HEK293 (cell line): ENCODE data around the gene IGSF23.
"Not testable (repeated sequence)": the region's sequence is repeated elsewhere in the genome, so short reads cannot be mapped to it uniquely, and the experiment has no call there.

ENCODE experiments used
- CTCF ChIA-PET: fragments of 350-600 bp; formaldehyde crosslinking; extraction: SDS; loops from one replicate; lab custom pipeline; 2021; ENCODE audit warnings: antibody characterized with exemption; lab: Yijun Ruan, JAX
- POLR2A ChIA-PET: fragments of 300-600 bp; formaldehyde crosslinking; extraction: SDS; loops from one replicate; lab custom pipeline; 2020; ENCODE audit warnings: antibody characterized with exemption, inconsistent platforms; lab: Yijun Ruan, JAX
- H3K27ac ChIP-seq: fragments of 200-500 bp; sonication (Bioruptor generic); 2 replicates; pipeline ENCODE4 v1.5.1; 2014; ENCODE audit warnings: low read depth, low read length, control low read depth, inconsistent platforms; ENCODE audit errors: extremely low read depth
- H3K36me3 ChIP-seq, 2 experiments: fragments of 200-500 bp in 1 of 2; sonication (Bioruptor generic) in 1 of 2; 1 replicate in 1 of 2; 2 replicates in 1 of 2; pipeline ENCODE4 v1.5.1; 2014 to 2017; ENCODE audit warnings: inconsistent platforms in 2 of 2, low read length in 2 of 2; ENCODE audit not compliant: control insufficient read depth in 2 of 2, insufficient read depth in 1 of 2
- H3K4me1 ChIP-seq: fragments of 200-500 bp; sonication (Bioruptor generic); 2 replicates; pipeline ENCODE4 v1.5.1; 2014; ENCODE audit warnings: mild to moderate bottlenecking, low read length, inconsistent platforms; ENCODE audit not compliant: control insufficient read depth, insufficient read depth
- H3K4me3 ChIP-seq: 2 replicates; pipeline ENCODE4 v1.5.1; 2011; ENCODE audit warnings: low read depth, mild to moderate bottlenecking, control low read depth, low read length, moderate library complexity
- H3K9me3 ChIP-seq: fragments of 200-500 bp; sonication (Bioruptor generic); 2 replicates; pipeline ENCODE4 v1.5.1; 2014; ENCODE audit warnings: low read depth, low read length, inconsistent platforms; ENCODE audit not compliant: control insufficient read depth, insufficient read depth
- BCL11A ChIP-seq: fragments of 450-650 bp; formaldehyde crosslinking; IDR thresholded peaks from 2 replicates; pipeline ENCODE4 v1.5.1; 2016; ENCODE audit warnings: low read depth, missing biosample characterization, missing genetic modification characterization
- EGR2 ChIP-seq: fragments of 450-650 bp; formaldehyde crosslinking; IDR thresholded peaks from 2 replicates; pipeline ENCODE4 v1.5.1; 2016; ENCODE audit warnings: low read depth, missing biosample characterization, missing genetic modification characterization
- SALL2 ChIP-seq: fragments of 450-650 bp; formaldehyde crosslinking; IDR thresholded peaks from 2 replicates; pipeline ENCODE4 v1.5.0; 2017; ENCODE audit warnings: missing biosample characterization, mild to moderate bottlenecking, missing genetic modification characterization, borderline replicate concordance
- SCRT2 ChIP-seq: fragments of 450-650 bp; formaldehyde crosslinking; IDR thresholded peaks from 2 replicates; pipeline ENCODE4 v1.5.1; 2016; ENCODE audit warnings: missing biosample characterization, missing genetic modification characterization
- TCF7L2 ChIP-seq: IDR thresholded peaks from 2 replicates; pipeline ENCODE4 v1.6.1; 2011; ENCODE audit warnings: low read depth, mild to moderate bottlenecking, inconsistent platforms, low read length, moderate library complexity, borderline replicate concordance
- ZBTB49 ChIP-seq: fragments of 450-650 bp; formaldehyde crosslinking; IDR thresholded peaks from 2 replicates; pipeline ENCODE4 v1.5.1; 2016; ENCODE audit warnings: missing biosample characterization, missing genetic modification characterization, low read depth
- ZNF112 ChIP-seq: fragments of 450-650 bp; formaldehyde crosslinking; IDR thresholded peaks from 2 replicates; pipeline ENCODE4 v1.5.0; 2017; ENCODE audit warnings: missing biosample characterization, missing genetic modification characterization
- ZNF16 ChIP-seq: fragments of 450-650 bp; formaldehyde crosslinking; IDR thresholded peaks from 2 replicates; pipeline ENCODE4 v1.5.1; 2016; ENCODE audit warnings: low read depth, missing biosample characterization, missing genetic modification characterization
- ZNF175 ChIP-seq: fragments of 450-650 bp; formaldehyde crosslinking; IDR thresholded peaks from 2 replicates; pipeline ENCODE4 v1.5.1; 2016; ENCODE audit warnings: missing biosample characterization, missing genetic modification characterization
- ZNF223 ChIP-seq: fragments of 450-650 bp; formaldehyde crosslinking; IDR thresholded peaks from 2 replicates; pipeline ENCODE4 v1.5.1; 2016; ENCODE audit warnings: missing biosample characterization, missing genetic modification characterization
- ZNF280D ChIP-seq: fragments of 450-650 bp; formaldehyde crosslinking; IDR thresholded peaks from 2 replicates; pipeline ENCODE4 v1.5.1; 2016; ENCODE audit warnings: missing biosample characterization, missing genetic modification characterization
- ZNF366 ChIP-seq: fragments of 450-650 bp; formaldehyde crosslinking; conservative IDR thresholded peaks from 2 replicates; pipeline ENCODE4 v1.5.1; 2016; ENCODE audit warnings: missing biosample characterization, missing genetic modification characterization
- ZNF580 ChIP-seq: fragments of 450-650 bp; formaldehyde crosslinking; IDR thresholded peaks from 2 replicates; pipeline ENCODE4 v1.5.1; 2016; ENCODE audit warnings: missing biosample characterization, missing genetic modification characterization
- ZNF623 ChIP-seq: fragments of 450-650 bp; formaldehyde crosslinking; IDR thresholded peaks from 2 replicates; pipeline ENCODE4 v1.5.1; 2016; ENCODE audit warnings: missing biosample characterization, missing genetic modification characterization
- ZNF629 ChIP-seq: fragments of 450-650 bp; formaldehyde crosslinking; IDR thresholded peaks from 2 replicates; pipeline ENCODE4 v1.5.1; 2017; ENCODE audit warnings: missing biosample characterization, missing genetic modification characterization
- ZNF692 ChIP-seq: fragments of 450-650 bp; formaldehyde crosslinking; IDR thresholded peaks from 2 replicates; pipeline ENCODE4 v1.5.1; 2016; ENCODE audit warnings: missing biosample characterization, missing genetic modification characterization
- ZNF747 ChIP-seq: fragments of 450-650 bp; formaldehyde crosslinking; IDR thresholded peaks from 2 replicates; pipeline ENCODE4 v1.5.1; 2016; ENCODE audit warnings: missing biosample characterization, missing genetic modification characterization
- ZNF791 ChIP-seq: fragments of 450-650 bp; formaldehyde crosslinking; IDR thresholded peaks from 2 replicates; pipeline ENCODE4 v1.5.1; 2016; ENCODE audit warnings: missing biosample characterization, missing genetic modification characterization
- ZSCAN16 ChIP-seq: fragments of 450-650 bp; formaldehyde crosslinking; IDR thresholded peaks from 2 replicates; pipeline ENCODE4 v1.5.1; 2016; ENCODE audit warnings: missing biosample characterization, missing genetic modification characterization
- ZXDB ChIP-seq: fragments of 450-650 bp; formaldehyde crosslinking; IDR thresholded peaks from 2 replicates; pipeline ENCODE4 v1.5.1; 2016; ENCODE audit warnings: missing biosample characterization, missing genetic modification characterization

The IGSF23 gene

GRCh38 chr19:44682807-44683206 is 69.4 kb downstream of the IGSF23 start (continued):
- TF ChIP-seq ZNF366 (0 out of 2 replicates have a peak, but pooled peaks have one; percentile 24), ZBTB49 (tag by site-specific recombination) (no peak), EGR2 (tag by site-specific recombination) (no peak), ZNF692 (tag by site-specific recombination) (no peak)

- Histone ChIP-seq H3K27ac (no peak overlapping the region), H3K9me3 (no peaks in the 10 kb centered on the region), H3K36me3 (peaks cover 0 to 7% of the 10 kb centered on the region in 2 experiments; a peak in 1 of 3 replicates), H3K4me1 (0 out of 2 replicates have a peak, but pooled peaks cover 3% of the 10 kb centered on the region), H3K4me3 (no peak overlapping the region)
- CTCF ChIA-PET: interaction anchor here (0.7 to 1.0 kb wide), 2 partner anchors 9 to 87 kb away, joined by 3 to 4 read pairs; no protein-coding TSS in a partner anchor
- POLR2A ChIA-PET: no interaction called here
- TF ChIP-seq ZXDB (tag by site-specific recombination): no peak
- TF ChIP-seq ZNF791 (tag by site-specific recombination): no peak
- no peak for TF ChIP-seq ZNF629 (tag by site-specific recombination)
- no peak for TF ChIP-seq ZNF175
- no peak for TF ChIP-seq SCRT2 (tag by site-specific recombination)
- TF ChIP-seq ZNF747: no peak
- TF ChIP-seq BCL11A: no peak
- TF ChIP-seq TCF7L2: no peak
- no peak for TF ChIP-seq ZNF223 (tag by site-specific recombination)
- TF ChIP-seq SALL2 (tag by site-specific recombination): no peak
- no peak for TF ChIP-seq ZSCAN16 (tag by site-specific recombination)
- TF ChIP-seq ZNF112: no peak
Observed at GRCh38 chr19:44683434-44684210, 70.3 kb downstream of the IGSF23 start.

GRCh38 chr19:44684396-44684795 is 71.0 kb downstream of the IGSF23 start:
- H3K4me1 ChIP-seq, H3K9me3 ChIP-seq, H3K36me3 ChIP-seq, POLR2A ChIA-PET, H3K27ac ChIP-seq, H3K4me3 ChIP-seq: not testable (repeated sequence)
- peak; percentile 66; the same call in 1 of the 2 replicates for TF ChIP-seq ZNF280D (tag by site-specific recombination)
- TF ChIP-seq ZNF623 (tag by site-specific recombination): peak; percentile 99
- peak; percentile 85 for TF ChIP-seq ZNF16
- TF ChIP-seq ZNF580: 0 out of 2 replicates have a peak, but pooled peaks have one; percentile 28
- CTCF ChIA-PET: interaction anchor here (0.7 to 1.0 kb wide), 2 partner anchors 9 to 86 kb away, joined by 3 to 4 read pairs; no protein-coding TSS in a partner anchor
